ENCODE results near the gene ASXL2.

DNA sequence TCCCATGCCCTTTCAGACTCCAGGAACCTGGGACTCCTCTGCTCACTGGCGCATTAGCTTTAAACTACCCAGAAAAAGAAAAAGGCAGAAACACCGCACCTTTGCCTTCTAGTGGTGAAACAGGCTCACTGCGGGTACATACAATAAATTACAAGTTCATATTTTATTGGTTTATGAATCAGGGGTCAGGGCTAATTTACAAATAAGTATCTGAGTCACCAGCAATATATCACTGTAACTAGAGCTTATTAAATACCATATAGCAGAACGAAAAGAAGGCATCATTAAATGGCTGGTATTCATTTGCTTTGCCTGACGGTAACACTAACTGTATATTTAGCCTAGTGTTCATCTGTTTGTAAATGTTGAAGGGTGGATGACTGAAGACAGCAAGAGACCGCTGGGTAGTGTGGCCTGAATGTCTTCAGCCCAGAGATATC lies 178.0 kb downstream of the ASXL2 start:
- TF ChIP-seq, protein P1, sequence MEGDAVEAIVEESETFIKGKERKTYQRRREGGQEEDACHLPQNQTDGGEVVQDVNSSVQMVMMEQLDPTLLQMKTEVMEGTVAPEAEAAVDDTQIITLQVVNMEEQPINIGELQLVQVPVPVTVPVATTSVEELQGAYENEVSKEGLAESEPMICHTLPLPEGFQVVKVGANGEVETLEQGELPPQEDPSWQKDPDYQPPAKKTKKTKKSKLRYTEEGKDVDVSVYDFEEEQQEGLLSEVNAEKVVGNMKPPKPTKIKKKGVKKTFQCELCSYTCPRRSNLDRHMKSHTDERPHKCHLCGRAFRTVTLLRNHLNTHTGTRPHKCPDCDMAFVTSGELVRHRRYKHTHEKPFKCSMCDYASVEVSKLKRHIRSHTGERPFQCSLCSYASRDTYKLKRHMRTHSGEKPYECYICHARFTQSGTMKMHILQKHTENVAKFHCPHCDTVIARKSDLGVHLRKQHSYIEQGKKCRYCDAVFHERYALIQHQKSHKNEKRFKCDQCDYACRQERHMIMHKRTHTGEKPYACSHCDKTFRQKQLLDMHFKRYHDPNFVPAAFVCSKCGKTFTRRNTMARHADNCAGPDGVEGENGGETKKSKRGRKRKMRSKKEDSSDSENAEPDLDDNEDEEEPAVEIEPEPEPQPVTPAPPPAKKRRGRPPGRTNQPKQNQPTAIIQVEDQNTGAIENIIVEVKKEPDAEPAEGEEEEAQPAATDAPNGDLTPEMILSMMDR (IDR thresholded peaks at IDR 0.05; ENCODE audit: low read depth, low read length) = peak; percentile 76
- no peak for TF ChIP-seq EZH2phosphoT487 (IDR thresholded peaks at IDR 0.05; ENCODE audit: low read depth)
